K562 (cell line): ENCODE measurements around the gene AGFG2. TPM values are rescaled to one million over a fixed set of nuclear protein-coding genes. Genes with fewer than 3 reads are reported as not detected.

ENCODE experiments used
- CC2D1A ChIP-seq: fragments of 450-650 bp; IDR thresholded peaks from 2 replicates; pipeline ENCODE4 v1.6.1; 2017; ENCODE audit warnings: mild to moderate bottlenecking
- DACH1 ChIP-seq: fragments of 450-650 bp; IDR thresholded peaks from 2 replicates; pipeline ENCODE4 v1.6.1; 2018; ENCODE audit not compliant: partially characterized antibody
- MBD2 ChIP-seq: sonication (generic); IDR thresholded peaks from 2 replicates; pipeline ENCODE4 v1.6.1; 2016; ENCODE audit warnings: low read depth, borderline replicate concordance
- RHOXF2B ChIP-seq: fragments of 250-450 bp; sonication (Bioruptor Pico); conservative IDR thresholded peaks from 2 replicates; pipeline ENCODE4 v1.5.1; 2021
- ZC3H11A ChIP-seq: IDR thresholded peaks from 2 replicates; pipeline ENCODE4 v1.6.1; 2012; ENCODE audit warnings: low read depth, low read length, improper control_type of control experiment
- ZNF75A ChIP-seq: fragments of 450-650 bp; formaldehyde crosslinking; IDR thresholded peaks from 2 replicates; pipeline ENCODE4 v1.4.0; 2020; ENCODE audit warnings: mild to moderate bottlenecking
- polyA plus RNA-seq, 8 experiments: library from polyadenylated mRNA; depleted of rRNA in 4 of 8; stranded (reverse) in 5 of 8; unstranded in 3 of 8; fragments of >200 nt; fragmentation: Nextera tagmentation in 2 of 8; fragmentation: Illumina TruSeq in 1 of 8; extraction: Ambion mirVana in 2 of 8; extraction: Trizol in 1 of 8; gene quantifications; 2 replicates each; pipeline versions ENCODE4 v1.2.1 to v1.2.3, GENCODE V29; 2011 to 2014; ENCODE audit warnings: inconsistent platforms in 1 of 8, missing spikeins in 1 of 8
- total RNA-seq, 7 experiments: library from RNA; depleted of rRNA in 6 of 7; stranded (reverse); fragments of >200 nt in 6 of 7; fragmentation: Illumina TruSeq in 2 of 7; extraction: Trizol in 2 of 7; gene quantifications; 2 replicates each; pipeline versions ENCODE4 v1.2.1 to v1.2.3, GENCODE V29; 2011 to 2021; ENCODE audit warnings: low replicate concordance in 1 of 7
- TF ChIP-seq, protein P1 (sequence below), 2 experiments: fragments of 450-650 bp; formaldehyde crosslinking in 1 of 2; IDR thresholded peaks; 2 replicates each; pipeline versions ENCODE4 v1.4.0 to v1.6.1; 2014 to 2020; ENCODE audit warnings: mild to moderate bottlenecking in 2 of 2, borderline replicate concordance in 1 of 2, low read depth in 1 of 2
- TF ChIP-seq, protein P2 (sequence below): fragments of 250-450 bp; sonication (Bioruptor Pico); IDR thresholded peaks from 2 replicates; pipeline ENCODE4 v1.8.0; 2021; ENCODE audit warnings: moderate library complexity, mild to moderate bottlenecking, inconsistent platforms
- TF ChIP-seq, protein P3 (sequence below): fragments of 250-450 bp; sonication (Bioruptor Pico); IDR thresholded peaks from 2 replicates; pipeline ENCODE4 v1.4.0; 2020; ENCODE audit warnings: borderline replicate concordance
- TF ChIP-seq, protein P4 (sequence below): fragments of 250-450 bp; sonication (Bioruptor Pico); IDR thresholded peaks from 2 replicates; pipeline ENCODE4 v1.8.0; 2022; ENCODE audit warnings: moderate library complexity, mild to moderate bottlenecking, inconsistent platforms
- TF ChIP-seq, protein P5 (sequence below): fragments of 450-650 bp; conservative IDR thresholded peaks from 2 replicates; pipeline ENCODE4 v1.6.1; 2016; ENCODE audit warnings: missing genetic modification characterization, low read depth, mild to moderate bottlenecking, control low read depth, missing compliant biosample characterization
- TF ChIP-seq, protein P6 (sequence below): sonication (generic); formaldehyde crosslinking; IDR thresholded peaks from 2 replicates; pipeline ENCODE4 v1.8.0; 2022; ENCODE audit warnings: mild to moderate bottlenecking, missing genetic modification reagents

Gene AGFG2
- total and polyA plus RNA-seq, 9 of the 15 experiments (the other 6 are each of a cell fraction or from before 2014, with no cell fraction given): 0.31 to 23.1 (median 6.5) TPM

DNA sequence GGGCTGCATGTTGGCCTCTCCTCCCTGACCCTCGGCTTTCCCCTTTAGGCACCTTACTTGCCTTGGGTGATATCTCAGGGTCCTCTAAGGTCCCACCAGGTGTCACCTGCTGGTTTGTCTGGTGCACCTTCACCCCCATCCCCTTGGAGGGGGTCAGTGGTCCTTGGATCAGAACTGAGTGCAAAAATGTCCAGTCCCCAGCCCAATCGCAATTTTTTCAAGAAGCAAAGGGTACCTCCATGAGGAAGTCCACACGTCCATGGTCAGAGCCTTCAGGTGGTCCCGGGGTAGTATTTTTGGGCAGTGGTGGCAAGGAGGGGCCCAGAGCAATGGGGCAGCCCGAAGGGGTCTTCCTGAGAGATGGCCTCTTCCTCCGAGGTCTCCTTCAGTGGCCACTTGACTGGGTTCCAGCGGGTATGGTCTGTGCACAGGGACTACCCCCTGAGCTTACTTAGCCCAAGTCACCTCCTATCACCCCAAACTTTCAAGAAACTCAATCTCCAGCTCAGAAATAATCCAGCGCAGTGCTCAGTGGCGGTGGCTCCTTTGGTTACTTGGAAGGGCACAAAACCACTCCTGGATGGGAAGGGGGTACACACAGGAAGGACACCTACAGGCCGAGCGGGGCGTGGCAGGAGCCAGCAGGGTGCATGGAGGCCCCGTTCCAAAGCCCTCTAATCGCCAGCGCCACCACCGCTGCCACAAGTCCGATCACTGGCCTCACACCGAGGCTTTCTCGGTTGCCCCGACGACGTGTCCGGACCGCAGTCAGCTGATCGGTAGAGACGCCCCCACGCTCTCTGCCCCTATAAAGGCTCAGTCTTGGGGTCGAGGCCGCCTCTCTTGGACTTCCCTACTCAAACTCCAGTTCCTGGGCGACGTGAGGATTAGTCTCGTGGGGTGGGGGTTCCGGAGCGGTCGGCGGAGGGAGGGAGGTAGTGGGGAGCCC is 30.2 kb downstream of the AGFG2 start (continued):
- TF ChIP-seq, protein P1, sequence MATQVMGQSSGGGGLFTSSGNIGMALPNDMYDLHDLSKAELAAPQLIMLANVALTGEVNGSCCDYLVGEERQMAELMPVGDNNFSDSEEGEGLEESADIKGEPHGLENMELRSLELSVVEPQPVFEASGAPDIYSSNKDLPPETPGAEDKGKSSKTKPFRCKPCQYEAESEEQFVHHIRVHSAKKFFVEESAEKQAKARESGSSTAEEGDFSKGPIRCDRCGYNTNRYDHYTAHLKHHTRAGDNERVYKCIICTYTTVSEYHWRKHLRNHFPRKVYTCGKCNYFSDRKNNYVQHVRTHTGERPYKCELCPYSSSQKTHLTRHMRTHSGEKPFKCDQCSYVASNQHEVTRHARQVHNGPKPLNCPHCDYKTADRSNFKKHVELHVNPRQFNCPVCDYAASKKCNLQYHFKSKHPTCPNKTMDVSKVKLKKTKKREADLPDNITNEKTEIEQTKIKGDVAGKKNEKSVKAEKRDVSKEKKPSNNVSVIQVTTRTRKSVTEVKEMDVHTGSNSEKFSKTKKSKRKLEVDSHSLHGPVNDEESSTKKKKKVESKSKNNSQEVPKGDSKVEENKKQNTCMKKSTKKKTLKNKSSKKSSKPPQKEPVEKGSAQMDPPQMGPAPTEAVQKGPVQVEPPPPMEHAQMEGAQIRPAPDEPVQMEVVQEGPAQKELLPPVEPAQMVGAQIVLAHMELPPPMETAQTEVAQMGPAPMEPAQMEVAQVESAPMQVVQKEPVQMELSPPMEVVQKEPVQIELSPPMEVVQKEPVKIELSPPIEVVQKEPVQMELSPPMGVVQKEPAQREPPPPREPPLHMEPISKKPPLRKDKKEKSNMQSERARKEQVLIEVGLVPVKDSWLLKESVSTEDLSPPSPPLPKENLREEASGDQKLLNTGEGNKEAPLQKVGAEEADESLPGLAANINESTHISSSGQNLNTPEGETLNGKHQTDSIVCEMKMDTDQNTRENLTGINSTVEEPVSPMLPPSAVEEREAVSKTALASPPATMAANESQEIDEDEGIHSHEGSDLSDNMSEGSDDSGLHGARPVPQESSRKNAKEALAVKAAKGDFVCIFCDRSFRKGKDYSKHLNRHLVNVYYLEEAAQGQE (IDR thresholded peaks at IDR 0.05; ENCODE audit: borderline replicate concordance): peak; percentile 28
- TF ChIP-seq, protein P1 (CRISPR knock-in tag; IDR thresholded peaks at IDR 0.05; ENCODE audit: low read depth): no peak
- no peak for TF ChIP-seq MBD2
- TF ChIP-seq, protein P2, sequence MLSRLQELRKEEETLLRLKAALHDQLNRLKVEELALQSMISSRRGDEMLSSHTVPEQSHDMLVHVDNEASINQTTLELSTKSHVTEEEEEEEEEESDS (CRISPR knock-in tag): no peak
- TF ChIP-seq, protein P3, sequence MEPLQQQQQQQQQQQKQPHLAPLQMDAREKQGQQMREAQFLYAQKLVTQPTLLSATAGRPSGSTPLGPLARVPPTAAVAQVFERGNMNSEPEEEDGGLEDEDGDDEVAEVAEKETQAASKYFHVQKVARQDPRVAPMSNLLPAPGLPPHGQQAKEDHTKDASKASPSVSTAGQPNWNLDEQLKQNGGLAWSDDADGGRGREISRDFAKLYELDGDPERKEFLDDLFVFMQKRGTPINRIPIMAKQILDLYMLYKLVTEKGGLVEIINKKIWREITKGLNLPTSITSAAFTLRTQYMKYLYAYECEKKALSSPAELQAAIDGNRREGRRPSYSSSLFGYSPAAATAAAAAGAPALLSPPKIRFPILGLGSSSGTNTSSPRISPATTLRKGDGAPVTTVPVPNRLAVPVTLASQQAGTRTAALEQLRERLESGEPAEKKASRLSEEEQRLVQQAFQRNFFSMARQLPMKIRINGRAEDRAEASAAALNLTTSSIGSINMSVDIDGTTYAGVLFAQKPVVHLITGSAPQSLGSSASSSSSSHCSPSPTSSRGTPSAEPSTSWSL (CRISPR knock-in tag): no peak
- no peak for TF ChIP-seq RHOXF2B (CRISPR knock-in tag)
- TF ChIP-seq ZC3H11A: no peak
- peak; percentile 81 for TF ChIP-seq DACH1
- TF ChIP-seq, protein P4, sequence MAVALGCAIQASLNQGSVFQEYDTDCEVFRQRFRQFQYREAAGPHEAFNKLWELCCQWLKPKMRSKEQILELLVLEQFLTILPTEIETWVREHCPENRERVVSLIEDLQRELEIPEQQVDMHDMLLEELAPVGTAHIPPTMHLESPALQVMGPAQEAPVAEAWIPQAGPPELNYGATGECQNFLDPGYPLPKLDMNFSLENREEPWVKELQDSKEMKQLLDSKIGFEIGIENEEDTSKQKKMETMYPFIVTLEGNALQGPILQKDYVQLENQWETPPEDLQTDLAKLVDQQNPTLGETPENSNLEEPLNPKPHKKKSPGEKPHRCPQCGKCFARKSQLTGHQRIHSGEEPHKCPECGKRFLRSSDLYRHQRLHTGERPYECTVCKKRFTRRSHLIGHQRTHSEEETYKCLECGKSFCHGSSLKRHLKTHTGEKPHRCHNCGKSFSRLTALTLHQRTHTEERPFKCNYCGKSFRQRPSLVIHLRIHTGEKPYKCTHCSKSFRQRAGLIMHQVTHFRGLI (CRISPR knock-in tag): no peak
- TF ChIP-seq ZNF75A (CRISPR knock-in tag): no peak
- 0 out of 2 replicates have a peak, but pooled peaks have one; percentile 17 for TF ChIP-seq CC2D1A
- TF ChIP-seq, protein P5, sequence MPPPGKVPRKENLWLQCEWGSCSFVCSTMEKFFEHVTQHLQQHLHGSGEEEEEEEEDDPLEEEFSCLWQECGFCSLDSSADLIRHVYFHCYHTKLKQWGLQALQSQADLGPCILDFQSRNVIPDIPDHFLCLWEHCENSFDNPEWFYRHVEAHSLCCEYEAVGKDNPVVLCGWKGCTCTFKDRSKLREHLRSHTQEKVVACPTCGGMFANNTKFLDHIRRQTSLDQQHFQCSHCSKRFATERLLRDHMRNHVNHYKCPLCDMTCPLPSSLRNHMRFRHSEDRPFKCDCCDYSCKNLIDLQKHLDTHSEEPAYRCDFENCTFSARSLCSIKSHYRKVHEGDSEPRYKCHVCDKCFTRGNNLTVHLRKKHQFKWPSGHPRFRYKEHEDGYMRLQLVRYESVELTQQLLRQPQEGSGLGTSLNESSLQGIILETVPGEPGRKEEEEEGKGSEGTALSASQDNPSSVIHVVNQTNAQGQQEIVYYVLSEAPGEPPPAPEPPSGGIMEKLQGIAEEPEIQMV (tag): no peak
- TF ChIP-seq, protein P6, sequence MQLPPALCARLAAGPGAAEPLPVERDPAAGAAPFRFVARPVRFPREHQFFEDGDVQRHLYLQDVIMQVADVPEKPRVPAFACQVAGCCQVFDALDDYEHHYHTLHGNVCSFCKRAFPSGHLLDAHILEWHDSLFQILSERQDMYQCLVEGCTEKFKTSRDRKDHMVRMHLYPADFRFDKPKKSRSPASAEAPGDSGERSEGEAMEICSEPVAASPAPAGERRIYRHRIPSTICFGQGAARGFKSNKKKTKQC (CRISPR knock-in tag): no peak
